ENCODE measurements around the gene ZNF396.

Gene ZNF396

DNA sequence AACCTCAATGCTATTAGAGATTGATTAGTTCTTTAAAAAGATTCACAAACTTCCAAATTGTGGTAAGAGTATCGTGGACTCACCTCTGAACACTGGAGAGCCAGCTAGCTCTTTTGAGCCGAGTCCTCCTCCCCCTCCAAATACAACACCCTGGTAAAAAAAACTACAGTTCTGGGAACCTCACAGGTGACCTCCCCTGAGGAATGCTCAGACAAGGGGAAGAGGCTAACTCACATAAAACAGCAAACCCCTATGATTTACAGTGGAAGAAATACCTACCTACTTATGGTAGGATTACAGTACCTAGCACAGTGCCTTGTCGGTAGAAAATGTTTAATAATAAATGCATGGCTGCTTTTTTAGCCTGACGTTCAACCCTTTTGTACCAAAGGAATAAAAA is 41.3 kb downstream of the ZNF396 start:
- no peak for DNase-seq (ENCODE audit: low read depth)

DNA sequence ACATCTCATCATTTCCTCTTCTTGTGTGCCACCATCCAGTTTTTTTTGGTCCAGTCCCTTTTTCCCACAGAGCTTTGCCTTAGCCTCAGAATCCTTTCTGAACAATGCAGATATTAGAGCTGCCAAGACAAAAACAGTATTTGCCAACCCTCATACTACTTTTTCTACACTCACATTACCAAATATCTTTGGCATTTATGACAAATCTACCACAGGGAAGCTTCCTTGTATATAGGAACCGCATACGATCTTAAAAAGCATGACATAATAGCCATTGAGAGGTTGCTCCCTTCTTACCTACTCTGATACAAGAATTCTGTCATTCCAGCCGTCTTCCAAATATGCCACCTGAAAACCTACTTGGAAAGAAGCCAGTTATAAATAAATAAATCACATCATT is 42.3 kb downstream of the ZNF396 start:
- DNase-seq (ENCODE audit: low read depth): no peak

DNA sequence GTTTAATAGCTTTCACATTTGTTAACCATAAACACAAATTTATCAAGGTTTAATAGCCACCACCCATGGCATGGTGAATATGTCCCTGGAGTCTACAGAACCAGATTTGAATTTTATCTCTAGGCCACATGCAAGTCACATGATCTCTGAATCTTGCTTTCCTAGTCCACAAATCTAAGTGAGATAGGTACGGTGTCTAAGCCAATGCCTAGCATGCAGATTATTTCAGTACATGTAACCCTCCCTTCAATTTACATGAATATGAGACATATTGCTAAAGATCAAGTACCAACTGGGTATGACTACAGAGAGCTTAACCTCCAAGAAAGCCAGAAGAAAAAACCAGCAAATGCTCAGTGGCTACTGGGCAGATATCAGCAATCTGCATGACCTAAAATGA is 42.9 kb downstream of the ZNF396 start:
- no peak for DNase-seq (ENCODE audit: low read depth)

DNA sequence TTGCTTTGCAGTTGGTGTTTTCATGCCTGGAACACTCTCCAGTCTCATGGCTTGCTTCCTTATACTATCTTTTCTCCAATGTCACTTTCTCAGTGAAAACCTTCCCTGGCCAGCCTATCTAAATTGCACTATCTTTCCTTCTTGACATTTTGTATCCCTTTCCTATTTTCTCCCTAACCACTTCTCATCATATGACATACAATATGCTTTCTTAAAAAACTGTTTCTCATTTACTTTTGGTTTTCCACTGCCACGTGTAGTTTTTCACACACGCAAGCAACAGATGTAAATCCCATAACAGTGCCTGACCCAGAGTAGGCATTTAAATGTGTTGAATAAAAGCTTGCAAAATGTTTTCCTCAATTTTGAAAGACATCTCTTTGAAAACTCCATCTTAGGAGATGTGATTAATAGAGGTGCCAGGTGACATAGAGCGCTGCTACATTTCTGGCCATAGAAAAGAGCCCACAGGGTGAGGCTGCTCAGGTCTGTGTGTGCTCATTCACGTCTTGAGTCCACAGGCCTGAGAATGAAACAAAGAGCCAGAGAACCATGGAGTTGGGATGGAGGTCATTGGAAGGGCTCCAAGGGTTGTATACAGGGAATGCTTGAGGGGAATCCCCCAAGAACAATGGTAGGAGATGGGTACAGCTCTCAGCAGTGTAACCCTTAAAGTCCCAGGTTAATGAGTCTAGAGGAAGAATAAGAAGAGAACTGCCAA is 45.6 kb downstream of the ZNF396 start:
- DNase-seq (ENCODE audit: low read depth): no peak

DNA sequence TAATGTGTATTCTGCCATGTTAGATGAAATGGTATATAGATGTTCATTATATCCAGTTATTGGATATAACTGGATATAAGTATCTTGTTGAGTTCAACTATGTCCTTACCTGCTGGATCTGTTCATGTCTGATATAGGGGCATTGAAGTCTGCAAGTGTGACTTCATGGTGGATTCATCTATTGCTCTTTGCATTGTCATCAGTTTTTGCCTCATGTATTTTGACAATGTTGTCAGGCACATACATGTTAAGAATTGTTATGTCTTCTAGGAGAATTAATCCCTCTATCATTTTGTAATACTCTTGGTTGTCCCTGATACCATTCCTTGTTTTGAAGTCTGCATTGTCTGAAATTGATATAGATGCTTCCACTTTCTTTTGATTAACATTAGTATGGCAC is 48.3 kb downstream of the ZNF396 start:
- no peak for DNase-seq (ENCODE audit: low read depth)

DNA sequence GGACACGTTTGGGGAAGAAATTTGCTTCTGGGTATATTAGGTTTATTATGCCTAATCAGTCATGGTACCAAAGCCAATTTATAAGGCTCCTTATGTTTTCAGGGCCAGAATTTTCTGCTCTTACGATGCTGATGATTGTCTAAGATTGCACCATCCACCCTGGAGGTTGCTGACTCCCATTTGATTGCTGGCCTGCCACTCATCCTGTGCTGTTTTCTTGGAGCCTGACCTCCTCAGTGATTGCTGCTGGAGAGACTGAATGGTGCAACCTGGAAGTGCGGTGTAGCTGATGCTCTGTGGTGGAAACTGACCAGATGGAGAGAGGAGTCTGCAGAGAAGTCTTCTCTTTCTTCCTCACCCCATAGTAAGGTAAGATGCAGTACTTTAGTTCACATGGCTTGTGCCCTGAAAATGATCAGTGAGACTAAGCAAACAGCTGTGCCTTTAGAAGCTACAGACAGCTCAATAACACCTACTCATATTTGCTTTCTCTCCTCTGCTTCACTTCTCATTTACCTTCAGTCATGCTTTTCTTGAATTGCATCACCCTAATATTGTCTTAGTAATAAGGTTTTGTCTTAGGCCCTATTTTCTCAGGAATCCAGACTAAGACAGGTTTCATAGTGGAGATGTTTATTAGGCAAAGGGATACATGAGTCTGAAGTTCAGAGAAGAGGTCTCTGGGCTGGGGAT is 50.3 kb downstream of the ZNF396 start:
- no peak for DNase-seq (ENCODE audit: low read depth)

DNA sequence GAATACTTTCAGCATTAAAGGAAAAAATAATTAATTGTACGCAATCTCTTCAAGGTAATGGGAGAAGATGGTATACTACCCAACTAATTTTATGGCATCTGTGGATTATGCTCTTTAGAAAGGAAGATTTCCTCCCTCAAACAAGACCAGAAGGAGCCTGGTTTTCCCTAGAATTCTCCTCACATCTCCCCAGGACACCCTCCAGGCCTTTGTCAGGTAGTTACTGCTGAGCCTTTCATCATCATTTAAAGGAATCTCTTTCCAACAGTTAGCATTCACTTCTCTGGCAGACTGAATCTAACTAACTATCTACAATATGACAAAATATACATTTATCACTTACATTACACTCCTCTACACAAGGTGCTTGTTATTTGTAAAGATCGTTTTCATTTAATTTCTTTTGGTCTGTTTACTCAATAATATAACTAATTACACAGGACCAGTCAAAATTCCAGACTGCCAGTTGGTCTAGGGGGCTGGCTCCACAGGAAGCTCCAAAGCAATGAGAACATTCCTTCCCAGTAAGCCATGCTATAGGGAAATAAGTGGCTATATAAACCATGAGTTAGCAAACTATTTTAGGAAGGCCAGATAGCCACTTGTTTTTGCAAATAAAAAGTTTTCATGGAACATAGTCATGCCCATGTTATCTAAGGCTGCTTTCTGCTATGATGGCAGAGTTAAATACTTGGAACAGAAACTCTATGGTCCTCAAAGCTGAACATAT is 52.0 kb downstream of the ZNF396 start:
- no peak for DNase-seq (ENCODE audit: low read depth)

DNA sequence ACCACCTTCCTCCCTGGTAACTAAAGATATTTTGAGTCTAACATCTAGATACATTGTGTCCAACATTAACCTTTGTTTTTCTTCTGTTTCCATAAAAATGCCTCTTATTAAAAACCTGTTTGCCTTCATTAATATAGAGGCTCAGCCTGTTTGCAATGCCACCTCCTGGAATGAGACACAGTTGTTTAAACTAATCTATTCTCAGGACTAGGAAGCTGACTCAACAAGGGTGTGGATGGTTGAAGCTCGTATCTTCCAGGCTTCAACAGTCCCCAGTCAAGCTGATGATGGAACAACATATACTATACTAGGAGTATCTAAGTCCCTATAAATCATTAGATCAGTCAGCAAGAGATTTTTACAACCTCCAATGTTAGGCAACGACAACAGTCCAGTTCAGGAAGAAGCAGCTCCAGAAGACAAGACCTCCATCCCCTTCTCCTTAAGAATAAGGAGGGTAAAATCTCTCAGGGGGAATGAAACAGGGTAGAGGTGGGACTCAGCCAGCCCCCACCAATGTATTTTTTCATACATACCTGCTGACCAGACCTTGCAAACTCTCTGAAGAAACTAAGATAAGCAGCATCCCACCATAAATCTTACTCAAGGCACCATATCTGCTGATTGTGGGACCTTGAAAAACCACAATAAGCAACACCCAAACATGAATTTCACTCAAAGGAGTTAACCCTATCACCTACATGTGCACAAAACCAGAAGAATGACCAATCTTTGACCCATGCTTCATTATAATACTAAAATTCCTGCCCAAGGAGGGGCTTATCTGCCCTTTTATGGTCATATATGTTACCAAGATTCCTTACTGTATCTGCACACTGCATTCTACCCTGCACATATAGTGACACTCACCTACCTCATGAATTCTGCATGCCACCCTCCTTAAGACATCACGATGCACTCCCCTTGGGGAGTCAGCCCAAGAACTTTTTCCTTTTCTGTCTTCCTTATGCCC is 54.4 kb downstream of the ZNF396 start:
- DNase-seq (ENCODE audit: low read depth): no peak
